CD4-positive, CD25-positive, alpha-beta regulatory T cell (primary cell): Measurements from ENCODE around the gene CNTNAP2. TPM values are rescaled to one million over a fixed set of nuclear protein-coding genes. Genes with fewer than 3 reads are reported as not detected.

Experiments
- ATAC-seq, 2 donors: fragments of 150-1000 bp; cut with Tn5 transposase; one replicate each; pipeline ENCODE4 v1.10.0; 2021; ENCODE audit warnings: low read depth in 2 of 2, moderate number of reproducible peaks in 2 of 2, moderate library complexity in 1 of 2
- DNase-seq, 3 donors: peaks; one replicate each; pipeline versions ENCODE4 v3.0.0 to v3.0.0-alpha.2; 2012 to 2022; ENCODE audit warnings: mixed read lengths in 1 of 3
- H3K27ac ChIP-seq: one replicate; pipeline ENCODE4 v1.7.0; 2013; ENCODE audit warnings: mild to moderate bottlenecking, low read length; ENCODE audit not compliant: insufficient read depth, poor library complexity, severe bottlenecking
- H3K27me3 ChIP-seq: one replicate; pipeline ENCODE4 v1.7.0; 2013; ENCODE audit warnings: low read length; ENCODE audit not compliant: control insufficient read depth, insufficient read depth
- H3K36me3 ChIP-seq: one replicate; pipeline ENCODE4 v1.7.0; 2013; ENCODE audit warnings: mild to moderate bottlenecking, low read length, moderate library complexity; ENCODE audit not compliant: control insufficient read depth, insufficient read depth
- H3K4me1 ChIP-seq: 2 replicates; pipeline ENCODE4 v1.7.0; 2013; ENCODE audit warnings: mild to moderate bottlenecking, low read length; ENCODE audit not compliant: insufficient read depth, control insufficient read depth, poor library complexity, severe bottlenecking
- H3K4me3 ChIP-seq: one replicate; pipeline ENCODE4 v1.7.0; 2013; ENCODE audit warnings: low read depth, mild to moderate bottlenecking, low read length, moderate library complexity
- H3K9me3 ChIP-seq, 2 experiments: 1 replicate in 1 of 2; 2 replicates in 1 of 2; pipeline ENCODE4 v1.7.0; 2013; ENCODE audit warnings: low read length in 2 of 2, mild to moderate bottlenecking in 1 of 2, moderate library complexity in 1 of 2; ENCODE audit not compliant: control insufficient read depth in 2 of 2
- H3K27ac Mint-ChIP-seq, 3 donors: one replicate each; pipeline ENCODE4 v1.8.0; 2020 to 2022; ENCODE audit warnings: mild to moderate bottlenecking in 3 of 3, mixed read lengths in 3 of 3, moderate library complexity in 2 of 3
- H3K27me3 Mint-ChIP-seq: one replicate; pipeline ENCODE4 v1.8.0; 2022; ENCODE audit warnings: mild to moderate bottlenecking, mixed read lengths
- H3K36me3 Mint-ChIP-seq: one replicate; pipeline ENCODE4 v1.8.0; 2020; ENCODE audit warnings: mixed read lengths
- H3K4me1 Mint-ChIP-seq, 4 donors: one replicate each; pipeline ENCODE4 v1.8.0; 2020 to 2022; ENCODE audit warnings: mixed read lengths in 4 of 4, mild to moderate bottlenecking in 1 of 4
- H3K4me3 Mint-ChIP-seq, 4 donors: one replicate each; pipeline ENCODE4 v1.8.0; 2020 to 2022; ENCODE audit warnings: mild to moderate bottlenecking in 4 of 4, mixed read lengths in 4 of 4, moderate library complexity in 3 of 4
- H3K9me3 Mint-ChIP-seq, 7 donors: one replicate each; pipeline ENCODE4 v1.8.0; 2020 to 2022; ENCODE audit warnings: mixed read lengths in 7 of 7, mild to moderate bottlenecking in 3 of 7, moderate library complexity in 2 of 7
- polyA plus RNA-seq, 4 donors: library from polyadenylated mRNA; unstranded; fragments of 300-500 nt; fragmentation: Illumina TruSeq; gene quantifications; one replicate each; pipeline ENCODE4 v1.2.3, GENCODE V29; 2021
- total RNA-seq: library from RNA; stranded (reverse); gene quantifications from one replicate; pipeline ENCODE4 v1.2.3, GENCODE V29; 2022

Gene CNTNAP2
- total and polyA plus RNA-seq, 5 donors from 2014 or later: 0.02 to 0.15 TPM; not detected in 3

DNA sequence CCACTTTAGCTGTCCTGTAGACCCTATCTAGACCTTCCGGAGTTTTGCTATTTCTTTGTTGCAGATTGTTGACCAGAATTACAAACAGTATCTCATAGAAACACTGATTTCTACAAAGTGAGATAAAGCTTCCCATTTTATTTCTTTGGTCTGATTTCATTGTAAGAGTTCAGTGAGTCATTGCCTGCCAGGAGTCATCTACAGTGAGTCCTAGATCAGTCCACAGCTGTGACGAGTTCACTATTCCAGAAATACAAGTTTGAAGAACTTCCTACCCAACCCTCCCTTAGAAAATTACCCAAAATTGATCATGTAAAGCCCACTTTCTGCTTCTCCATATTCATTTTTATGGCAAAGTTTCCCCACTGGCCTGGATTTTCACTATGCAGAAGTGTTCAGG lies 905.5 kb downstream of the CNTNAP2 start:
- no peaks in the 10 kb centered on the region for H3K27me3 ChIP-seq
- no peaks in the 10 kb centered on the region for H3K4me1 ChIP-seq
- no peaks in the 10 kb centered on the region for H3K36me3 ChIP-seq
- H3K9me3 ChIP-seq: peaks cover 0 to 2% of the 10 kb centered on the region in 2 experiments
- DNase-seq: no peak
- Mint-ChIP-seq H3K4me1 (no peaks in the 10 kb centered on the region), H3K4me3 (no peak overlapping the region), H3K27me3 (no peaks in the 10 kb centered on the region), H3K27ac (no peak overlapping the region), H3K36me3 (no peaks in the 10 kb centered on the region), H3K9me3 (peaks cover 0 to 10% (median 3%) of the 10 kb centered on the region in 7 donors)
- no peak overlapping the region for H3K27ac ChIP-seq
- no peak overlapping the region for H3K4me3 ChIP-seq
- ATAC-seq: no peak

DNA sequence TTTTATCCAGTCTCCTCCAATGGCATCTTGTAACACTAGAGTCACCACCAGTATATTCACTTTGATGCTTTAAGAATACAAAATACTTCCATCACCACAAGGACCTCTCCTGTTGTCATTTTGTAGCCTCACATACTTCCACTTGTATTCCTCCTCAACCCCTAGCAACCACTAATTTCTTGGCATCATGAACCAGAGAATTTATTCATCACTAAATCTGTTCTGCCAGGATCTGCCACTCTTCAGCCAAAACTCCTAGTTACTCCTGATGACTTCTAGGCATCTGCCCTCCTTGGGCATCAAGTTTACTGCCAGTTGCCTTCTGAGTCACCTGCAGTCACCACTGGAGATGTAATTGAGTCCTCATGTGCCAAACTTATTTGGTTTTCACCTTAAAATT lies 906.8 kb downstream of the CNTNAP2 start:
- Mint-ChIP-seq H3K36me3 (no peaks in the 10 kb centered on the region), H3K27me3 (no peaks in the 10 kb centered on the region), H3K4me3 (no peak overlapping the region), H3K9me3 (peaks cover 0 to 10% (median 7%) of the 10 kb centered on the region in 7 donors), H3K4me1 (no peaks in the 10 kb centered on the region), H3K27ac (no peak overlapping the region)
- Histone ChIP-seq H3K27ac (no peak overlapping the region), H3K27me3 (no peaks in the 10 kb centered on the region), H3K4me1 (no peaks in the 10 kb centered on the region), H3K36me3 (no peaks in the 10 kb centered on the region), H3K9me3 (peaks cover 0 to 2% of the 10 kb centered on the region in 2 experiments), H3K4me3 (no peak overlapping the region)
- DNase-seq (no peak), ATAC-seq (no peak)

GRCh38 chr7:147029953-147030352 lies 913.4 kb downstream of the CNTNAP2 start:
- H3K4me1 Mint-ChIP-seq: no peaks in the 10 kb centered on the region
- no peaks in the 10 kb centered on the region for H3K27me3 Mint-ChIP-seq
- ATAC-seq (no peak), DNase-seq (no peak)
- no peaks in the 10 kb centered on the region for H3K36me3 Mint-ChIP-seq
- H3K4me3 ChIP-seq: no peak overlapping the region
- H3K27ac Mint-ChIP-seq: no peak overlapping the region
- H3K9me3 Mint-ChIP-seq: peaks cover 0 to 16% (median 8%) of the 10 kb centered on the region in 7 donors
- H3K27ac ChIP-seq: no peak overlapping the region
- H3K36me3 ChIP-seq: no peaks in the 10 kb centered on the region
- H3K27me3 ChIP-seq: no peaks in the 10 kb centered on the region
- H3K4me1 ChIP-seq: no peaks in the 10 kb centered on the region
- H3K9me3 ChIP-seq: peaks cover 0 to 4% of the 10 kb centered on the region in 2 experiments
- no peak overlapping the region for H3K4me3 Mint-ChIP-seq

- no peaks in the 10 kb centered on the region for H3K4me1 Mint-ChIP-seq
- H3K27me3 Mint-ChIP-seq: no peaks in the 10 kb centered on the region
- H3K36me3 Mint-ChIP-seq: no peaks in the 10 kb centered on the region
- Histone ChIP-seq H3K4me3 (no peak overlapping the region), H3K36me3 (no peaks in the 10 kb centered on the region), H3K9me3 (peaks cover 0 to 4% of the 10 kb centered on the region in 2 experiments), H3K27ac (no peak overlapping the region), H3K4me1 (no peaks in the 10 kb centered on the region), H3K27me3 (no peaks in the 10 kb centered on the region)
- H3K9me3 Mint-ChIP-seq: peaks cover 0 to 15% (median 5%) of the 10 kb centered on the region in 7 donors
- no peak overlapping the region for H3K27ac Mint-ChIP-seq
- DNase-seq (no peak), ATAC-seq (no peak)
- H3K4me3 Mint-ChIP-seq: no peak overlapping the region
Observed at GRCh38 chr7:147033641-147034040, 917.0 kb downstream of the CNTNAP2 start.

DNA sequence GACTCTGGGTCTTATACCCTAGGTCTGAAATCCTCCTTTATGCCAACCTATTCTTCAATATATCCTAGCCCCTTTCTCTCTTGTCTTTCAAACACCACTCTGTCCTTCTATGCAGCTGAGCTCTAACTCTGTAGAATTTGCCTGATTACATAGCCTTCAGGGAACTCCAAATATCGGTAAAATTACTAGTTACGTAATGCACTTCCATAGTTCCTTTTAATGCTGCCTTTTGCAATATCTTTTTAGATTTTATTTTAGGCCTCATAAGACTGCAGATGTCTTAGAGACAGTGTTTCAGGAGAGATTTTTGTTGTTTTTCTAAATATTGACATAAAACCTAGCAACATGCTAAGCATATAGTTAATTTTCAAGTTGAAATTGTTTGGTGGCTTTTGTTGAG lies 924.8 kb downstream of the CNTNAP2 start:
- no peaks in the 10 kb centered on the region for H3K27me3 ChIP-seq
- no peak overlapping the region for H3K4me3 ChIP-seq
- peaks cover 0 to 22% (median 4%) of the 10 kb centered on the region in 7 donors for H3K9me3 Mint-ChIP-seq
- H3K27ac ChIP-seq: no peak overlapping the region
- H3K4me3 Mint-ChIP-seq: no peak overlapping the region
- DNase-seq (no peak), ATAC-seq (no peak)
- H3K4me1 Mint-ChIP-seq: no peaks in the 10 kb centered on the region
- H3K9me3 ChIP-seq: no peaks in the 10 kb centered on the region
- no peaks in the 10 kb centered on the region for H3K36me3 ChIP-seq
- H3K4me1 ChIP-seq: no peaks in the 10 kb centered on the region
- H3K36me3 Mint-ChIP-seq: no peaks in the 10 kb centered on the region
- H3K27ac Mint-ChIP-seq: no peak overlapping the region
- no peaks in the 10 kb centered on the region for H3K27me3 Mint-ChIP-seq

DNA sequence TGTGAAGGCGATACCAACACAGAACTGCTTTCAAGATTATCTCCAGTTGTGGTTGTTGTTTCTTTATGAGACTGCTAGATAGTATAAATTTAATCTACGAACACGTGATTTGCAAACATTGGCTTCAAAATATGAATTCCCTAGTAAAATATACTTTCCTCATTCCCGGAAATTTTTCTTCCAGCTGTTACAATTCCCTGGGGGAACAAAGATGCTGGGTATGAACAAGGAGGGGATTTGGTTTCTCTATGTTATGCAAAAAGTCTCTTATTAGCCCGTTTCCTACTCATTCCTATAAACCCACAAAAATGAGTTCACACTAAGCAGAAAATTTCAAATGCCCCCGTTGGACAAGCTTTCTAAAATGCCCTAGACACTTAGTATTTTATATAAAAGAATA lies 928.3 kb downstream of the CNTNAP2 start:
- Histone ChIP-seq H3K27ac (no peak overlapping the region), H3K9me3 (no peaks in the 10 kb centered on the region), H3K36me3 (no peaks in the 10 kb centered on the region), H3K4me1 (no peaks in the 10 kb centered on the region), H3K27me3 (no peaks in the 10 kb centered on the region), H3K4me3 (no peak overlapping the region)
- H3K27ac Mint-ChIP-seq: no peak overlapping the region
- no peaks in the 10 kb centered on the region for H3K4me1 Mint-ChIP-seq
- no peak for DNase-seq
- no peaks in the 10 kb centered on the region for H3K27me3 Mint-ChIP-seq
- no peak overlapping the region for H3K4me3 Mint-ChIP-seq
- no peaks in the 10 kb centered on the region for H3K36me3 Mint-ChIP-seq
- ATAC-seq: no peak
- H3K9me3 Mint-ChIP-seq: peaks cover 0 to 17% (median 5%) of the 10 kb centered on the region in 7 donors

- no peak overlapping the region for H3K27ac ChIP-seq
- H3K27me3 Mint-ChIP-seq: no peaks in the 10 kb centered on the region
- H3K4me3 Mint-ChIP-seq: no peak overlapping the region
Observed at GRCh38 chr7:147047696-147048095, 931.1 kb downstream of the CNTNAP2 start.

GRCh38 chr7:147048864-147049263 lies 932.3 kb downstream of the CNTNAP2 start:
- H3K36me3 Mint-ChIP-seq: no peaks in the 10 kb centered on the region
- DNase-seq (no peak), ATAC-seq (no peak)
- no peak overlapping the region for H3K27ac ChIP-seq
- H3K27me3 Mint-ChIP-seq: no peaks in the 10 kb centered on the region
- no peak overlapping the region for H3K4me3 ChIP-seq
- no peak overlapping the region for H3K27ac Mint-ChIP-seq
- peaks cover 2 to 16% (median 10%) of the 10 kb centered on the region in 7 donors for H3K9me3 Mint-ChIP-seq
- no peaks in the 10 kb centered on the region for H3K27me3 ChIP-seq
- H3K9me3 ChIP-seq: no peaks in the 10 kb centered on the region
- H3K4me1 Mint-ChIP-seq: no peaks in the 10 kb centered on the region
- H3K4me3 Mint-ChIP-seq: no peak overlapping the region
- no peaks in the 10 kb centered on the region for H3K4me1 ChIP-seq
- H3K36me3 ChIP-seq: no peaks in the 10 kb centered on the region

More at GRCh38 chr7:147047696-147048095, 931.1 kb downstream of the CNTNAP2 start:
- Mint-ChIP-seq H3K4me1 (no peaks in the 10 kb centered on the region), H3K27ac (no peak overlapping the region), H3K36me3 (no peaks in the 10 kb centered on the region), H3K9me3 (peaks cover 2 to 15% (median 9%) of the 10 kb centered on the region in 7 donors)
- H3K4me3 ChIP-seq: no peak overlapping the region
- no peaks in the 10 kb centered on the region for H3K36me3 ChIP-seq
- DNase-seq: no peak
- ATAC-seq: no peak
- H3K9me3 ChIP-seq: no peaks in the 10 kb centered on the region
- H3K4me1 ChIP-seq: no peaks in the 10 kb centered on the region
- no peaks in the 10 kb centered on the region for H3K27me3 ChIP-seq
